ENCODE measurements around the gene CLSTN2.

The CLSTN2 gene

DNA sequence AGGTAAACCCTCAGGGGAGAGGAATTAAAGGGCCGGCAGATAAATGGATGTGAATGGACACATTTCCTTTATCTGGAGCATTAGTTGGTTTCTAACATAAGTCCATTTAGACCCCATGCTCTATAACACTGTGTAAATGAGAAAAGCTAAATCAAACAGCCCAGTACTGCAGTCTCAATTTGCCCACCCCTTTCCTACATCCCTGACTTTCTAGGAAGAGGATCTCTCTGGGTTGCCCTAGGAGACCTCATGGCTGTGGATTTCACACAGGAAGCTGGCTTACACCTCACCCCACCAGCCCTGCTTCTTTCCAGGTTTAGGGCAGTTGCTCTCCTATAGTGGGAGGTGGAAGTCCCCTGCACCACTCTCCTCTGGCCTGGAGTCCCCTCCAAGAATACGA is 126.2 kb downstream of the CLSTN2 start:
- H3K4me3 ChIP-seq (ENCODE audit: low read depth, low read length): no peak overlapping the region
- no peak for TF ChIP-seq CTCF (IDR thresholded peaks at IDR 0.05; ENCODE audit: insufficient read depth, low read length, missing control alignments)
- DNase-seq (ENCODE audit: low read depth, low spot score): no peak
- CTCF ChIA-PET: no interaction called here
- POLR2A ChIA-PET: no interaction called here

DNA sequence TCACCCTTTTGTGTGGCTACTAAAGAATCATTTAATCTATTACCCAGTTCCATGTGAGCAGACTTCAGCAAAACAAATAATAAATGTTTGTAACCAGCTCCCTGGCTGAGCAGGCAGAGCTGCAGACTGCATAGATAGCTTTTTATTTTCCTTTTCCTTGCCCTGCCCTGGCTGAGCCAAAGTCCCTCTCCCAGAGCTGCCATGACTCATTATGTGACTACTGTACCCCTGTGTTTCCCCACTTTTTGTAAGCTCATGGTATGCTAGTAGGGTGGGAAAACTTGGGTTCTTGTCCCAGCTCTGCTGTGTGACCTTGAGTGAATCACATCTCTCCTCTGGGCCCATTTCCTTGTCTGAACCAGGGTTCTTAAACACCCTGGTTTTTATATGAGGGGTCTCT is 127.5 kb downstream of the CLSTN2 start:
- no peak for DNase-seq (ENCODE audit: low read depth, low spot score)
- ChIA-PET POLR2A (no interaction called here), CTCF (no interaction called here)
- no peak overlapping the region for H3K4me3 ChIP-seq (ENCODE audit: low read depth, low read length)
- TF ChIP-seq CTCF (IDR thresholded peaks at IDR 0.05; ENCODE audit: insufficient read depth, low read length, missing control alignments): no peak

DNA sequence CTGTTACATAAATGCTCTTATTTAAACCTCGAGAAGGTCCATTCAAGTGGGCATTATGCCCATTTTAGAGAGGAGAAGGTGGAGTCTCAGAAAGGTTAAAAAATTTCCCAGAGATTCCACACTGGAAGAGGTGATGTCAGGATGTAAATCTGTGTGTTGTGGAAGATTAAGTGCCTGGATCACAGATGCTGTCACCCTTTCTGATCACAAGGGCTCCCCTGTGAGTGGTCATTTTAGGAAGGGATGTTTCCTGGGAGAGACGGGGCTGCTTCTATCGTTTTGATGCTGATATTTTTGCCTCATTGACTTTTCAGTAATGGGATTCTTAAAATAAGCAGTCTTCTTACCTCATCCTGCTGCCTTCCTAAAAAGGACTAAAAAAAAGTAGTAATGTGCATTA is 132.5 kb downstream of the CLSTN2 start:
- POLR2A ChIA-PET: no interaction called here
- no peak for DNase-seq (ENCODE audit: low read depth, low spot score)
- H3K4me3 ChIP-seq (ENCODE audit: low read depth, low read length): no peak overlapping the region
- CTCF ChIA-PET: no interaction called here
- no peak for TF ChIP-seq CTCF (IDR thresholded peaks at IDR 0.05; ENCODE audit: insufficient read depth, low read length, missing control alignments)

GRCh38 chr3:140068494-140069017 is 133.6 kb downstream of the CLSTN2 start:
- no peak for DNase-seq (ENCODE audit: low read depth, low spot score)
- TF ChIP-seq CTCF (IDR thresholded peaks at IDR 0.05; ENCODE audit: insufficient read depth, low read length, missing control alignments): no peak
- H3K4me3 ChIP-seq (ENCODE audit: low read depth, low read length): no peak overlapping the region
- ChIA-PET CTCF (no interaction called here), POLR2A (no interaction called here)

DNA sequence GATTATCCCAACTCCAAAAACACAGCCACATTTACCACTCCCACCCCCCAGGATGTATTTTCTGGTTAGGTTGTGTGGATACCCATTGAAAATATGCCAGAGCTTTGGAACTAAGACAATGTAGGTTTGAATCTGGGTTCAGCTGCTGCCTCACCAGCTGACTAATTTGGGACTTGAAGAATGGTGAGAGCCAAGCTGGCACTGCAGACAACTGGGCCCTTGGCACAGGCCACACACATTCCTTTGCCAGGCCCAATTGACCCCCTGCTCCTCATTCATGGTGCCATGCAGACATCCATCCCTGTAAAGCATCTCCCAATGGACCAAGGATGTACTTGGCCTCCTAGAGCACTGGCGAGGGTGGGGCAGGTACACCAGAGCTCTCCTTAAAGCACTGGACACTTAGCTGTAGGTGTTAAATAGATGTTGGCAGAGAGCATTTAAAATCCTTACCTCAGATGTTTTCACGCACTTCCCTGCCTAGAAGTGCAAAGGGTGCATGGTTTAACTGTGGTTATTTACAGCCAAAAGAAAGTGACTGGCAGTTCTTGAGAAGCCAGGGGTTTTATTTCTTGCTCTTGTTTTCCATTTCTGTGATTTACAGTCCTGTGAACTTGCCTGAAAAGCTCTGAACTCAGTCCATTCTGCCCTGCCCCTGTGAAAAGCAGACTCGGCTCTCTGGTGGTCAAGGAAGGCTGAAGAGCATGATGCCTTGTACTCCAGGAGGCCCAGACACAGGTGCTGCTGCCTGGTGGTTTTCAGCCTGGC is 138.5 kb downstream of the CLSTN2 start:
- no peak overlapping the region for H3K4me3 ChIP-seq (ENCODE audit: low read depth, low read length)
- no peak for TF ChIP-seq CTCF (IDR thresholded peaks at IDR 0.05; ENCODE audit: insufficient read depth, low read length, missing control alignments)
- ChIA-PET POLR2A (no interaction called here), CTCF (no interaction called here)
- DNase-seq (ENCODE audit: low read depth, low spot score): no peak

GRCh38 chr3:140076552-140076951 is 141.6 kb downstream of the CLSTN2 start:
- no peak for DNase-seq (ENCODE audit: low read depth, low spot score)
- H3K4me3 ChIP-seq (ENCODE audit: low read depth, low read length): no peak overlapping the region
- ChIA-PET CTCF (no interaction called here), POLR2A (no interaction called here)
- TF ChIP-seq CTCF (IDR thresholded peaks at IDR 0.05; ENCODE audit: insufficient read depth, low read length, missing control alignments): no peak

Data from AG04449 (cell line).